HG03196 (cell line): ENCODE results near the gene CFAP97.
A peak's percentile ranks its signal among the peaks of the same experiment; 100 is the strongest.
"Not testable (repeated sequence)": the region's sequence is repeated elsewhere in the genome, so short reads cannot be mapped to it uniquely, and the experiment has no call there.

Source experiments
- ATAC-seq: cut with Tn5 transposase; IDR thresholded peaks from one replicate; pipeline ENCODE4 v1.9.1; 2021; ENCODE audit not compliant: unreplicated experiment

The CFAP97 gene

DNA sequence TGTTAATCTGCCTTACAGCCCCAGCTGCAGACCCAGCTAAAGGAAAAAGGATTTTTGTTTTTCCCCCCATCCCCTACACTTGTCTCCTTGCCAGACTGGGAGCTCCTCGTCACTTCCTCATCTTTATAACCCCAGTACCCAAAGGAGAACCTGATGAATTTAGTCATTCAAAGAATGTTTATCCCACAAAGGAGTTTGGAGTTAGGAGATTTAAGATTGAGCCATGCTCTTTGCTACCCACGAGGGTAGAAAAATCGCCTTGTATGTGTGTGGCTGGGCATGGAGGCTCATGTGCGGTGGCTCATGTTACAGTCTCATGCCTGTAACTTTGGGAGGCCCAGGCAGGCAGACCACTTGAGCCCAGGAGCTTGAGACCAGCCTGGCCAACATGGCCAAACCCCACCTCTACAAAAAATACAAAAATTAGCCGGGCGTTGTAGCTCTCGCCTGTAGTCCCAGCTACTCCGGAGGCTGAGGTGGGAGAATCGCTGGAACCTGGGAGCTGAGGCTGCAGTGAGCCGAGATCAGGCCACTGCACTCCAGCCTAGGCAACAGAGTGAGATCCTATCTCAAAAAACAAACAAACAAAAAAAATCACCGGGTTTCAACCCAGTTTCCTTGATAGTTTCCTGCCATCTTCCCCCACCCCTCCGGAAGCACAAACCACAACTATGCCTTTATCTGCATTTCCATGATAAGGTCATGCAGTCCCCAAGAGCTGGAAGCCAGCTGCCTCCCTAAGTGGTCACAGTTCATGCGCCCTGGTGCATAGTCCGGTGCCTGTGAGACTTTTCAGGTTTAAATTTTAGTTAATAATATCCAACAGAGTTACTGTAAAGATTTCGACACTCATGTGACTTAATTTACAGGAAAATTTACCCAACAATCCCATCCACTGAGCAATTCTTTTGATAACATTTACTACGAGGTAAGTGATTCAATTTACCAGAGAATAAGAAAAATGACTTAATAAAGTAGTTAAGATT lies 1.5 kb downstream of the CFAP97 start:
- no peak for ATAC-seq

DNA sequence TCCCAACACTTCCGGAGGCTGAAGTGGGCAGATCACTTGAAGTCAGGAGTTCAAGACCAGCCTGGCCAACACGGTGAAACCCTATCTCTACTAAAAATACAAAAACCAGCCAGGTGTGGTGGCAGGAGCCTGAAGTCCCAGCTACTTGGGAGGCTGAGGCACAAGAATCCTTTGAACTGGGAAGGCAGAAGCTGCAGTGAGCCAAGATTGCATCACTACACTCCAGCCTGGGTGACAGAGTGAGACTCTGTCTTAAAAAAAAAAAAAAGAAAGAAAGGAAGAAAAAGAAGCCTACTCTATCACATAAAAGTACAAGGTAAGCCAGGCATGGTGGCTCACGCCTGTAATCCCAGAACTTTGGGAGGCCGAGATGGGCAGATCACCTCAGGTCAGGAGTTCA lies 5.6 kb downstream of the CFAP97 start:
- not testable (repeated sequence) for ATAC-seq

DNA sequence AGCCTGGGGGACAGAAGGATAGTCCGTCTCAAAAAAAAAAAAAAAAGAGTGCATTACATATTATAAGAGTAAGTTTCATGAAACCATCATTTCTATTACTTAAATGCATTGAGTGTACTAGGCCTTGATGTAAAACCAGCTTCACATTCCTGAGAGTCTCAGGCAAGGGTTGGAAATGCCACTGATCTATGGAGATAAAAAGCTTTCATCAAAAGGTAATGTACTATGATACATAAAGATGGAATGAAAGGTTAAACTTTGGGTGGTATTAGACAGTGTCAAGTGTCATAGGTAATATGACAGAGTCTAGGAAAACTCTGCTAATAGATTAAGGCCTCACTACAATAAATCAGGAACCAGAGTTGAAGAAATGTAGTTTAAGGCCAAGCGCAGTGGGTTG lies 7.4 kb downstream of the CFAP97 start:
- ATAC-seq: no peak

DNA sequence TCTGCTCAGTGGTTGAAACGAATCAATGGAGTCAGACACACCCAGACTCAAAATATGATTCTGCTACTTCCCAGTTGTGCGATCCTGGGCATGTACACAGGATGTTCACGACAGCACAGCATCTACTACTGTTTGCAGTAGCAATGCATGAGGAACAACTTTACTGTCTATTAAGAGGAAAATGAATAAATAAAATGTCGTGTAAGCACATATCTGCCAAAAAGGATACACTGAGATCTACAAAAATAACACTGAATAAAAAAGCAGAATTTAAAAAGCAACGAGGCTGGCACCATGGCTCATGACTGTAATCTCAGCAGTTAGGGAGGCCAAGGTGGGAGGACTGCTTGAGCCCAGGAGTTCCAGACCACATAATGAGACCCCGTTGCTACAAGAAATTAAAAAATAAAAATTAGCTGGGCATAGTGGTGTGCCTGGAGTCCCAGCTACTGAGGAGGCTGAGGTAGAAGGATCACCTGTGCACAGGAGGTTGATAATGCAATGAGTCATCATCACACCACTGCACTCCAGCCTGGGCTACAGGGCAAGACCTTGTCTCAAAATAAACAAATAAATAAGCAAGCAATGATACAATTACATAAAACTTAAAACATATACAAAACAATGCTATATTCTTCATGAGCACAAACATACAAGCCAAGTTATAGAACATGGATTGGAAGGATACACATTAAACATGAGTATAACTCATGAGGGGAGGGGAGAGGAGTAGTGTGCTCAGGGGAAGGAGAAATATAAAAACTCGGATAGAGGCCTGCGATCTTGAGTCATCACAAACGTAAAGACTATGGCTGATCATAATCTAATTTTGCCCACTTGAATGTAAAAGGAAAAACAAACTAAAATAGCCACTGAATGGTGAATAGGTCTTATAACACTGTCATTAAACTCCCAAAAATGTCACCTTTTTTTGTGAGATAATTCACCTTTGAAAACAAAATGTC lies 8.6 kb downstream of the CFAP97 start:
- ATAC-seq: no peak

DNA sequence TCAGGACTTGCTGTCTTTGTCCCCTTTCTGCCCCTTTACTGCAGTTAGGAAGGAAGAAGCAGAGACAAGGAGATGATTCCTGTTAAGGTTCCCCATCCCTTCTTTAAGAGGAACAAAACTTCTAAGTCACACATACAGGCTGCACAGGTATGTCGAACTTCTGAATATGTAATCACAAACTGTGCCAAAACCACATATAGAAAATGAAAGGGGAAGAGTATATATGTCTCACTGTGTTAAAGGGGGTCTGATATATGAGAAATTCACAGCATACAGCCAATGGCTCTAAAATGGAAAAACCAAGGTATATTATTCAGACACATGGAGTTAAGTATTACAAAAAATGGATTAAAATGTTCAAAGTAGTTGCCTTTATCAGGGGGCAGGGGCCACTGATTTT lies 11.7 kb downstream of the CFAP97 start:
- ATAC-seq: peak; percentile 80

DNA sequence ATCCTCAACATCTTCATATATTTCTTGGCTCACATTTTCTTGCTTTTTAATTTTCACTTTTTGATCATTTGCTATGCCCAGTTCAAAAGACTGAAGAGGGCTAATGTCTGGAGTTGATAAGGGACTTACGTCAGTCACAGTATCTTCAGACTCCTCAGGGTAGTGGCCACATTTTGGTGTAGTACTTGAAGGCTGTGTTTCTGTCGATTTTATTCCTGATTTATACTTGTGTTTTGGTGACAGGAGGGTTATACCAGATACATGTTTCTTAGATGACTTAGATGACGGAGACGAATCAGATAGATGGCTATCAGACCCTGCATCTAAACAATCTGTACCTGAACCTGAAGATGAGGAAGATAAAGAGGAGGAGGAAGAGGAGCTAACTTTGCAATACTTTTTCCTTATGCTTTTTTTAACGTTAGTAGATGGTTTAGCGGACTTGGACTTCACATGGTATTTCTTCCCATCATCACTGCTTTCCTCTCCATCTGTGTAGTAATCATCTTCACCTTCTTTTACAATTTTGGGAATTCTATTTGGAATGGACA lies 13.4 kb downstream of the CFAP97 start:
- no peak for ATAC-seq

DNA sequence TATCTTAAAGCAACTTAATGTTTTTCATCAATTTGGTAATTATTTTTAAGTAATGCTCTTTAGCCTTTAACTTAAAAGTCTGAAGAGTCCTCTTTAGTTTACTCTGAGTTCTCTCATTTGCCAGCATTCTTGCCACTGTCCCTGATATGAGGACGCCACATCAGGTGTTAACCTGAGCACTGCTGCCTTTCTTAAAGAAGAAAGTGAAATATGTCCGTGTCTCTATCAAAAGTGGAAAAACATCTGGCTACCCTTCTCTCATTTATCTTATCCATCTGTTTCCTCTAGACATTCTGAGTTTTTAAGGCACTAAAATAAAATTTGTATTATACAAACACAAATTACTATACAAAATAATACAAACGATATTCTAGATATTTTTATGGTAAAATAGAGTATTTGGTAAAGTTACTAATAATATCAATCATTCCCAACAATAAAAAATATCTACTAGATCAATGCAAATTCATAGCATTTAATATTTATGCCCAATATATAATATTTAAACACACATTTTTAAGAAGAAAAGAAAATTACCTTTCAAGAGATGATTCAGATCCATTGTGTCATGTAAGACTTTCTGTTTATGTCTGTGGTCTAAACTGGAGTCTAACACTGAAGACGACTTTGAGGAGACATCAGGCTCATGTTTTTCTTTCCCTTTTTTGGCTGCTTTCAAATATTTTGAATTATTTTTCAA lies 14.0 kb downstream of the CFAP97 start:
- ATAC-seq: no peak

DNA sequence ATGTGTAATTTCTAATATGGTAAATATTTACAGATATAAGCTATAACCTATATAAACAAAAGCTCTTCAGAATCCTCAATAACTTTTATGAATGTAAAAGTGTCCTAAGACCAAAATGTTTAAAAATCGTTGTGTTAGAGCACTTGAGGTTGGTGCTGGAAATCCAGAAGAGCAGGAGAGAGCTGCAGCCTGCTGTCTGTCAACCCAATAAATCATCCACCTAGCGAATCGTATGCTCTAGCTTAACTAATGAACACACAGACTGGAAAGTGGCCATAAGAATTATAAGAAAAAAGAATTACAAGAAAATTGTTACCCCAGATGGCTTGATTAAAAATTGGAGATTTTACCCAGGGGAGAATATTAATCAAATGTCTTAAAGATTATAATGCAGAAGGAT lies 17.0 kb downstream of the CFAP97 start:
- no peak for ATAC-seq

DNA sequence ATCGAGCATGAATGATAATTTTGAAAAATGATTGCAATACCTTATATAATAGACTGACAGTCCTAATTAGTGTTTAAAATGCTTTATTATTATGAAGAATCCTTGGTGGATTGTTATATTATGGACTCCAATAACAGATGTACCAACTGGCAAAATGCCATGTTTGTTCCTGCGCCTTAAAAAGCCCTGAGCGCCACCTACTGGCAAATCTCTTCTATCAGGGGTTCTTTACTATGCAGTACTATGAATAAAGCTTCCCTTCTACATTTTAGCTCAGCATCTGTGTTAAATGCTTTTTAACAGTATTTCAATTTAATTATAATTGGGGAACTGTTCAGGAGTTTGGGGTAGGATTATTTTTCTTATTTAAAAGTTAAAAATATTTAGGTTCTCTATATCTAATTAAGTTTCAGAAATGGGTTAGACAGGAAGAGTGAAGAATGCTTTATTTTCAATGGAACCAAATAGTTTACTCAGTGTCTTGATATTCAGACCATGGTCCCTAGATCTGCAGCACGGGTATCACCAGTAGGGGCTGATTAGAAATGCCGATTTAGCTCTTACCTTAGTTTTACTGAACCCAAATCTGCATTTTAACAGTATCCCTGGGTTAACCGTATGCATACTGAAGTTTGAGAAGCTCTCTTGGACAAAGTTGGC lies 20.0 kb downstream of the CFAP97 start:
- ATAC-seq: peak; percentile 64

DNA sequence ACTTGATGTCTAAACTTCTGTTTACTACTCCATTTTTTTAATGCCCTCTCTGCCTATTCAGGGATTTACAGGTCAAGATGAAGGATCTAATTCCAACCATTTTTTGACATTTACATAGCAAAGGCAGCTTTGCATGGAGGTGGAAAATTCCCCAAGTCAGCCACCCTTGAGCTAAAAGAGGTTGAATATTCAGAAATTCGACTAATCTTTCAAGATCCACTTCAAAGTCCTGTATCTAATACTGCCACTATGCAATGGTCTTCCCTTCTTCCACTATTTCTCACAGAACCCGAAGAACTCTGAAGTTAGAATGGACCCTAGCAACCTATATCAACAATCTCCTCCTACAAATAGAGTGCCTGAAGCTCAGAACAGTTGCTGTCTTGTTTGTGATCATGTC lies 21.6 kb downstream of the CFAP97 start:
- ATAC-seq: no peak

DNA sequence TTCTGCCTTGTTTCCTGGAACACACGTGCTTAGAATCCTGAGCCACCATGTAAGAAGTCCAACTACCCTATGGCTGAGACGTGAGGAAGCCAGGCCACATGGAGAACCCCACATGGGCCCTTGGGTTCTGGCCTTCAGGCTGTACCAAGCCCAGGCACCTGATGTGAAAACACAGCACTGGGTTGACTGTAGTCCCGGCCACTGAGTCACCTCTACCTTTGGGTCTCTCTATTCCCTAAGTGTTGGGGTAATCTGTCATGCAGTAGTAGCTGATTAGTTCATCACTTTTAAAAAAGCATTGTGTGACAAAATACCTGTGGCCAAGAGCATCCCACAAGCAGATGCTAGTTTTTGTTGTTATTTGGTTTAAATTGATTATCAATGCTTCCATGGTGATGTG lies 24.3 kb downstream of the CFAP97 start:
- no peak for ATAC-seq

DNA sequence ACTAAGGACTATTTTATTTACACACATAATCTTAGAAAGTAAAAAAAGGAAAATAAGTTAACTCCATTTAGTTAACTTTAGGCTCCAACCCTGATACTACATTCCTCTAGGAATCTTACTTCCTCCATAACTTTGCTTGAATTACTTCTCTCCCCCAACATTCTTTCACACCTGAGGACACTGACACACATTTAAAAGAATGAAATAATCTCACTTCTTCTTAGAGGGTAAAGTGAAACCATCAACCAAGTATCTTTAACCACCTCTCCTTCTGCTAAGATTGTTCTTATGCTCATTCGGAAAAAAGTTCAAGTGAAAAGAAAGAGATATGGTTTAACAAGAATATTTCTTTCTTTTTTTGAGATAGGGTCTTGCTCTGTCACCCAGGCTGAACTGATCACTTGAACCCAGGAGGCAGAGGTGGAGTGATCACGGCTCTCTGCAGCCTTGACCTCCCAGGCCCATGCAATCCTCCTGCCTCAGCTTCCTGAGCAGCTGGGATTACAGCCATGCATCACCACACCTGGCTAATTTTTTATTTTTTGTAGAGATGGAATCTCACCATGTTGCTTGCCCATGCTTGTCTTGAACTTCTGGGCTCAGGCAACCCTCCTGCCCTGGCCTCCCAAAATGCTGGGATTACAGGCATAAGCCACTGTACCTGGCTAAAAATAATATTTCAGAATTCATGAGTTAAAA lies 32.3 kb downstream of the CFAP97 start:
- peak; percentile 77 for ATAC-seq

DNA sequence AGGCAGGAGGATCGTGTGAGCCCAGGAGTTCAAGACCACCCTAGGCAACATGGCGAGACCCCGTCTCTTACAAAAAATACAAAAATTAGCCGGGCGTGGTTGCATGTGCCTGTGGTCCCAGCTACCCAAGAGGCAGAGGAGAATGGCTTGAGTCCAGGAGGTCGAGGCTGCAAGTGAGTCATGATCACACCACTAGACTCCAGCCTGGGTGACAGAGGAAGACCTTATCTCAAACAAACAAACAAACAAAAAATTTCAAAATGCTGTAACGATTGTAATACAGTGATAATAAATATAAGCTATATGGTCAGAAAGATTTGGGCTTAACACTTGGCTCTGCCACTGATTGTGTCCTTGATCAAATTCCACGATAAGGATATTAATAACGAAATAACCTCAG lies 36.6 kb downstream of the CFAP97 start:
- no peak for ATAC-seq

DNA sequence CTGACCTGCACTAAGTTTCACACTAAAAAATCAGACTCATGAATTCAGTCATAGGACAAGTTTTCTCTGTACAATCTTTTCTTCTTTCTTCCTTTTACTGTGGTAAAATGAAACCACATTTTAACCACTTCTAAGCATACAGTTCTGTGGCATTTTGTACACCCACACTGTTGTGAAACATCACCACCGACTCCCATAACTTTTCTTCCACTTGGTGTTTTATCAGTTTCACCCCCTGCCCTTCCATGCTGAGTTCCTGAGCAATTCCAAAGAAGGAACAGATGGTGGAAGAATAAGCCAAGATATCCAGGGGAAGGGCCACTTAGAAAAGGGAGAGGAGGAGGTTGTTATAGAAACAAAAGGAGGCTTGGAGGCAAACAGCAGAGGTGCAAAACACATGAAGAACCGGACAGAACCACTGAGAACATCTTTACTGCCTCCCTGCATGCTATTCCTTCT lies 38.2 kb downstream of the CFAP97 start:
- ATAC-seq: peak; percentile 90

DNA sequence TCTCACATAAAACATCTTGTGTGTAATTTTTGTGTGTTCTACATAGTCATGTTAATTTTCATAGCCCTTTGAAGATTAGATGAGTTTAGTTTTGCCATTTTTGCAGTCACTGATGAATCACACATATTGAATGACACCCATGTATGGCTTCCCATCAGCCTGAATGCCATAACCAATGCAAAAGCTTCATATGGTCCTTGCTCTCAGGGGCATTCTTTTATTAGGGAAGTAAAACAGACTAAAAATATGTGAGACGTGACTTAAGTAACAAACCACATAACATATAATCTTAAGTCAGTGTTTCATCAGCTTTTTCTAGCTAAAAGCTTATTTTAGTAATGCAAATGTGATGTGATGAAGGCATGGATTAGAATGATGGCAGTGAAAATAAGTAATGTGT lies 52.5 kb downstream of the CFAP97 start:
- no peak for ATAC-seq

DNA sequence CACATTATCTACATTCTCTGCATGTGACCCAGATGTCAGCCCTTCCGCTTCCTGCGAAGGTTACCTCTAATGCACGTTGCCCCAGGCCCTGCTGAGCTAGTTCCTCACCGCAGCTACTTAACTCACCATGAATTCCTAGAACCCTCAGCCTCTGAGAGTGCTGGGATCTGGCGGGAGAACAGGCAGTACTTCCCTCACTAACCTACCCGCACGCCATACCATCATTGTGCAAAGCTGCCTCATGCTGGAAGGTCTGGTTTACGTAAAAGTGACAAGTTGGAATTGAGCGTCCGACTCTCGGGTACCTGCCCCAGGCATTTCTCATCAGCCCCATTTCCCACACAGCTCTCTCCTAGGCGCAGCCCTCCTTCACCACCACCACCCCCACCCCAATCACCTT lies 54.4 kb downstream of the CFAP97 start:
- ATAC-seq: no peak

DNA sequence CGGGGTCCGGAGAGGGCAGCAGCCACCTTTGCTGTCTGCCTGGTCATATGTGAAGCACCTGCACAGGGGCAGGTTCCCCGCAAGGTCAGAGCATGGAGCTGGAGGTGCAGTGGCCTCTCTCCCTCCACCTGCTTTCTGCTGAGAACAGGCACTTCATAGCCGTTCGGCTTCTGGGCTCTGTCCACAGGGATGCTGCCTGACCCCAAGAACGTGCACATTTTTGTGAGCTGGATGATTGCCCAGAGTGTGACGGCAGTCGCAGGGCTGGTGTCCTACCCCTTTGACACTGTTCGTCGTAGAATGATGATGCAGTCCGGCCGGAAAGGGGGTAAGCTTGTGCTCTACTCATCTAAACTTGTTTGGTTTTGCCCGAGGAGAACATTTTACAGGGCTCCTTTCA lies 58.2 kb downstream of the CFAP97 start:
- ATAC-seq: no peak

DNA sequence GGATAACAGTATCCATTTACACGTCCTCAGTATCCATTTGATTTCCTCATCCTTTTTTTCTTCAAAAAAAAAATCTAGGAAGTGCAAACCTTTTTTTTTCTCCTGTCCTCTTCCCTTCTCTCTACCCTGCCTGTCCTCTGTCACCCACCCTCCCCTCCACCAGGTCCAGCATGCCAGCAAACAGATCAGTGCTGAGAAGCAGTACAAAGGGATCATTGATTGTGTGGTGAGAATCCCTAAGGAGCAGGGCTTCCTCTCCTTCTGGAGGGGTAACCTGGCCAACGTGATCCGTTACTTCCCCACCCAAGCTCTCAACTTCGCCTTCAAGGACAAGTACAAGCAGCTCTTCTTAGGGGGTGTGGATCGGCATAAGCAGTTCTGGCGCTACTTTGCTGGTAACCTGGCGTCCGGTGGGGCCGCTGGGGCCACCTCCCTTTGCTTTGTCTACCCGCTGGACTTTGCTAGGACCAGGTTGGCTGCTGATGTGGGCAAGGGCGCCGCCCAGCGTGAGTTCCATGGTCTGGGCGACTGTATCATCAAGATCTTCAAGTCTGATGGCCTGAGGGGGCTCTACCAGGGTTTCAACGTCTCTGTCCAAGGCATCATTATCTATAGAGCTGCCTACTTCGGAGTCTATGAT lies 59.1 kb downstream of the CFAP97 start:
- no peak for ATAC-seq

DNA sequence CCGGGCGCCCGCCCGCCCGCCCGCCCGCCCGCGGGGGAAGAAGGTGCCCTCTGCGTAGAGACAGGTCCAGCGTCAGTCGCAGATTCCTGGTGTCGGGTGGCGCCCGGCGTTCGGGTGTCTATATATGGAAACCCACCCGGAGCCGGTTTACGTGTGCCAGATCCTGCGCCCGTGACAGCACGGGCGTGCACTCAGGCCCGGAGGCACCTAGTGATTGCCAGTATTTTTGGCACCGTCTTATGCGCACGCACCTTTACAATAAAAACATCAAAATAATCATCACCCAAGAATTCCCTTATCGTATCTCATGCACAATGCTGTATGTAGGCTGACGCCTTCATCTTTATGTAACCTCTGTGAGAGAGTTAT lies 60.2 kb downstream of the CFAP97 start:
- no peak for ATAC-seq
